ENCODE measurements around the gene CFI. TPM values are rescaled to one million over a fixed set of nuclear protein-coding genes. Genes with fewer than 3 reads are reported as not detected.

The CFI gene
- total RNA-seq, 2 experiments from 2014 or later: not detected

DNA sequence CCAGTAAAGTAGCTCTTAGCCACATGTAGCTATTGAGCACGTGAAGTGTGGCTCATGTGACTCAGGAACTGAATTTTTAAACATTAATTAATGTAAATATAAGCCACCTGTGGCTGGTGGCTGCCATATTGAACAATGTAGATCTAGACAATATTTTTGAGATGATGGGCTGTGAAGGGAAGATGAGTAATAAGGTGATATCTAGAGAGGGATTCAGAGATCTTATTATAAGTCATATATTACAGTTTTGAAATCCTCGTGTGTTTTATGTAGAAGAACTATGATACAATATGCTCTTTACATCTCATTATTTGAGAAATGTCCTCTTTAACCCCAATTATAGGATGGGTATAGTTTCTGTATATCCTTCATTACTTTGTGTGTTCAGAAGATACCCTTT is 19.4 kb upstream of the CFI start:
- Histone ChIP-seq H3K27ac (ENCODE audit: low read depth, low read length, poor library complexity, severe bottlenecking) (no peak overlapping the region), H3K9me3 (ENCODE audit: low read length) (no peaks in the 10 kb centered on the region), H4K20me1 (ENCODE audit: insufficient read depth, low read length) (0 out of 2 replicates have a peak, but pooled peaks cover 7% of the 10 kb centered on the region), H3K4me3 (ENCODE audit: low read depth, low read length, poor library complexity, severe bottlenecking) (no peak overlapping the region), H2AFZ (ENCODE audit: low read length) (no peak overlapping the region), H3K9me2 (ENCODE audit: insufficient read depth, low read length) (no peaks in the 10 kb centered on the region), H3K4me2 (ENCODE audit: low read length) (no peak overlapping the region), H3K4me1 (ENCODE audit: insufficient read depth, low read length, poor library complexity, severe bottlenecking) (peaks cover 17% of the 10 kb centered on the region), H3K36me3 (ENCODE audit: insufficient read depth, low read length) (peaks cover 88% of the 10 kb centered on the region), H3K79me2 (ENCODE audit: insufficient read depth, low read depth, low read length) (peaks cover 24% of the 10 kb centered on the region)
- intact Hi-C loops (cut with micrococcal nuclease; ENCODE audit: unreplicated experiment): no loop called here
- BruUV-seq (replicated peaks): no TSS peak
- POLR2A ChIA-PET: interaction anchor here (0.6 to 0.8 kb wide), 2 partner anchors 35 to 129 kb away, joined by 3 read pairs; no protein-coding TSS in a partner anchor
- CTCF ChIA-PET (ENCODE audit: unreplicated experiment): no interaction called here
- no peak for DNase-seq (ENCODE audit: low spot score)
- no peak for TF ChIP-seq EZH2phosphoT487 (IDR thresholded peaks at IDR 0.05; ENCODE audit: borderline replicate concordance, low read depth, low read length)
- TF ChIP-seq, protein P1, sequence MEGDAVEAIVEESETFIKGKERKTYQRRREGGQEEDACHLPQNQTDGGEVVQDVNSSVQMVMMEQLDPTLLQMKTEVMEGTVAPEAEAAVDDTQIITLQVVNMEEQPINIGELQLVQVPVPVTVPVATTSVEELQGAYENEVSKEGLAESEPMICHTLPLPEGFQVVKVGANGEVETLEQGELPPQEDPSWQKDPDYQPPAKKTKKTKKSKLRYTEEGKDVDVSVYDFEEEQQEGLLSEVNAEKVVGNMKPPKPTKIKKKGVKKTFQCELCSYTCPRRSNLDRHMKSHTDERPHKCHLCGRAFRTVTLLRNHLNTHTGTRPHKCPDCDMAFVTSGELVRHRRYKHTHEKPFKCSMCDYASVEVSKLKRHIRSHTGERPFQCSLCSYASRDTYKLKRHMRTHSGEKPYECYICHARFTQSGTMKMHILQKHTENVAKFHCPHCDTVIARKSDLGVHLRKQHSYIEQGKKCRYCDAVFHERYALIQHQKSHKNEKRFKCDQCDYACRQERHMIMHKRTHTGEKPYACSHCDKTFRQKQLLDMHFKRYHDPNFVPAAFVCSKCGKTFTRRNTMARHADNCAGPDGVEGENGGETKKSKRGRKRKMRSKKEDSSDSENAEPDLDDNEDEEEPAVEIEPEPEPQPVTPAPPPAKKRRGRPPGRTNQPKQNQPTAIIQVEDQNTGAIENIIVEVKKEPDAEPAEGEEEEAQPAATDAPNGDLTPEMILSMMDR (conservative IDR thresholded peaks at IDR 0.05; ENCODE audit: low read length): no peak

DNA sequence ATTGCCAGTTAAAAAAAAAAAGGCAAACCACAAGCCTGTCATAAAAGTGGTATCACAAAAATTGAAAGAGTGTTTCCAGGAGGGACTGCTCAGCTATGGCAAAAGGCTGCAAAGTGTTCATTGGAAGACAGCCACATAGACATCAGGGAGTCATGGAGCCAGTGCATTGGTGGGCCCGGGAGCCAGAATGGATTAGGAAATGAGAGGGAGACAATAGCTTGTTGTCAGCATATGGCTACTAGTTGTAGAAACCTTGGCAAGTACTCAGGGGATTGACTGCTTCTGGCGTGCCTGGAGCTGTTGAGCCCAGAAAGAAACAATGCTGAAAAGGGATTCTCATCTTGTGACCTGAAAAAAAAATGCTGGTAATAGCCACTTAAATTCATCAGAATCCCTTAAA is 18.8 kb upstream of the CFI start:
- POLR2A ChIA-PET: interaction anchor here (0.6 to 0.8 kb wide), 2 partner anchors 36 to 129 kb away, joined by 3 read pairs; no protein-coding TSS in a partner anchor
- Histone ChIP-seq H3K36me3 (ENCODE audit: insufficient read depth, low read length) (peaks cover 85% of the 10 kb centered on the region), H2AFZ (ENCODE audit: low read length) (no peak overlapping the region), H3K9me3 (ENCODE audit: low read length) (no peaks in the 10 kb centered on the region), H3K4me3 (ENCODE audit: low read depth, low read length, poor library complexity, severe bottlenecking) (no peak overlapping the region), H3K4me1 (ENCODE audit: insufficient read depth, low read length, poor library complexity, severe bottlenecking) (peaks cover 17% of the 10 kb centered on the region), H3K4me2 (ENCODE audit: low read length) (no peak overlapping the region), H3K79me2 (ENCODE audit: insufficient read depth, low read depth, low read length) (peaks cover 30% of the 10 kb centered on the region), H3K9me2 (ENCODE audit: insufficient read depth, low read length) (no peaks in the 10 kb centered on the region), H4K20me1 (ENCODE audit: insufficient read depth, low read length) (0 out of 2 replicates have a peak, but pooled peaks cover 7% of the 10 kb centered on the region), H3K27ac (ENCODE audit: low read depth, low read length, poor library complexity, severe bottlenecking) (no peak overlapping the region)
- no TSS peak for BruUV-seq (replicated peaks)
- intact Hi-C loops (cut with micrococcal nuclease; ENCODE audit: unreplicated experiment): no loop called here
- TF ChIP-seq EZH2phosphoT487 (IDR thresholded peaks at IDR 0.05; ENCODE audit: borderline replicate concordance, low read depth, low read length): no peak
- TF ChIP-seq, protein P1 (conservative IDR thresholded peaks at IDR 0.05; ENCODE audit: low read length): no peak
- CTCF ChIA-PET (ENCODE audit: unreplicated experiment): no interaction called here
- no peak for DNase-seq (ENCODE audit: low spot score)

DNA sequence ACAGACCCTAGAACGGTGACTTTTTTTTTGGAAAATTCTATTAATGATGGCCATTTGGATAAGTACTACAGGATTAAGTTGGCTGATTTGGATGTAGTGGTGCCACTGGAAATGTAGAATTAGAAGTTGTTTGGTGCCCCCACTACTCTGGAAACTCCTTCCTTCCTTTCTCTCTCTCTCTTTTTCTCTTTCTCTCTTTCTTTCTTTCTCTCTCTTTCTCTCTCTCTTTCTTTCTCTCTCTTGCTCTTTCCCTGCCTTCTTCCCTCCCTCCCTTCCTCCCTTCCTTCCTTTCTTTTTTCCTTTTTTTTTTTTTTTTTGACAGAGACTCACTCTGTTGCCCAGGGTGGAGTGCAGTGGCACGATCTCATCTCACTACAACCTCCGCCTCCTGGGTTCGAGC is 16.5 kb upstream of the CFI start:
- POLR2A ChIA-PET: interaction anchor here (0.6 kb wide), 1 partner anchor 111 kb away, joined by 3 read pairs; no protein-coding TSS in a partner anchor
- CTCF ChIA-PET (ENCODE audit: unreplicated experiment): no interaction called here
- no peaks in the 10 kb centered on the region for H3K9me2 ChIP-seq (ENCODE audit: insufficient read depth, low read length)

More for the DNA sequence above, 16.5 kb upstream of the CFI start:
- intact Hi-C loops (cut with micrococcal nuclease; ENCODE audit: unreplicated experiment): loop anchor here (5.0 to 10.0 kb wide), 3 partner anchors 91 to 377 kb away; partner anchors contain the start of genes CASP6 and ELOVL6
- BruUV-seq (replicated peaks): no TSS peak
- Histone ChIP-seq H3K36me3 (ENCODE audit: insufficient read depth, low read length) (peaks cover 64% of the 10 kb centered on the region), H3K4me3 (ENCODE audit: low read depth, low read length, poor library complexity, severe bottlenecking) (no peak overlapping the region), H3K27ac (ENCODE audit: low read depth, low read length, poor library complexity, severe bottlenecking) (no peak overlapping the region), H3K4me2 (ENCODE audit: low read length) (peak overlapping the region; percentile 67; the same call in 1 of the 2 replicates), H3K4me1 (ENCODE audit: insufficient read depth, low read length, poor library complexity, severe bottlenecking) (peaks cover 22% of the 10 kb centered on the region), H4K20me1 (ENCODE audit: insufficient read depth, low read length) (0 out of 2 replicates have a peak, but pooled peaks cover 7% of the 10 kb centered on the region), H3K79me2 (ENCODE audit: insufficient read depth, low read depth, low read length) (peaks cover 31% of the 10 kb centered on the region), H3K9me3 (ENCODE audit: low read length) (no peaks in the 10 kb centered on the region), H2AFZ (ENCODE audit: low read length) (no peak overlapping the region)
- DNase-seq (ENCODE audit: low spot score): no peak
- TF ChIP-seq, protein P1 (conservative IDR thresholded peaks at IDR 0.05; ENCODE audit: low read length): no peak
- TF ChIP-seq EZH2phosphoT487 (IDR thresholded peaks at IDR 0.05; ENCODE audit: borderline replicate concordance, low read depth, low read length): no peak
